ENCODE data around the gene C16orf46.
"Not testable (repeated sequence)": the region's sequence is repeated elsewhere in the genome, so short reads cannot be mapped to it uniquely, and the experiment has no call there.

Gene C16orf46, protein sequence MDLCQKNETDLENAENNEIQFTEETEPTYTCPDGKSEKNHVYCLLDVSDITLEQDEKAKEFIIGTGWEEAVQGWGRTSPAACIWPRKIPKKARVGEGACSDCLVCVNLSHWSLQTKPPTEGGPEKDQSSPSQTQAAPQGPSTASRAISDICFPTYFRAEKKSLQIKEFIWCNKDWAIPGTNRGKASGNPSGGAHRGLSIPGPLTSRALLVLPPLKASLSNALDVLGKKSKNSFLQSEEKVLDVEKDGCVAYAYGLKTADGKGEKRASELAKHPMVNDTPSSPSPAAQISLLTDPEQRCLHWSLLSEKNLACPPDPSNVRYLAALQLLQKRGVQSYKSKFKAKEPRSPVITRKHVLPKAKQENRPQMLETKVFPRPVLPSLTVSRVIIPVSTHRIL

DNA sequence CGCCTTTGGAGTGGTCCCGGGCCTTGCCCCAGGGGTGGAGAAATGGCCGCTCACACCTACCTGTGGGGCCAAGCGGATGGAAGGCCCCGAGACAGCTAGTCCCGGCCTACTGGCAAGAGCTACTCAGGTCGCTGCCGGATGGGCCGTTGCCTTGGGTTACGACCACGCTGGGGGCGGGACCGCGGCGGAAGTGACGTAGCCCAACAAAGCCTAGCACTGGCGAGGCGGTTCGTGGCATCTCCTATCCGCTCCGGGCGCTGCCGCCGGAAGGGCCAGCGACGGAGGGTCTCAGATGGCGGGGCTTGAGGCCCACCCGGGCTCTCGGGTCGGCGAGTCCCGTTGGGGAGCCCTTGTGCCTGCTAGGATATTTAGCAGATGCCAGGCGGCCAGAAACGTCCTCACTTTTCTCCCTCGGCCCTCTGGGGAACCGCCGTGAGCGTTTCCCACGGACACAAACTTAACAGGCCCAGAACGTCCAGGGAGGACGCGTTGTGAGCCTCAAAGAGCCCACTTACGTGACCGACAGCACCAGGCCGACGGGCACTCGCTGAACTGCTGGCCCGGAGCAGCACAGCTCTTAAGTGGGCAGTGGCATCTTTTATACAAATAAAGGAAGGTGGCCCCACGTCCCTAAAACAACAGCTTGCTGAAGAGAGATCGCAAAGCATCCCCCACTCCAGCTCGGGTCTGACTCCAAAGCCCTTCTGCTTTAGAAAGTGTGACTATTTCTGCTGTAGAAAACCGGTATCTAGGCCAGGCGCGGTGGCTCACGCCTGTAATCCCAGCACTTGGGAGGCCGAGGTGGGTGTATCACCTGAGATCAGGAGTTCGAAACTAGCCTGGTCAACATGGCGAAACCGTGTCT is at the start of gene C16orf46:
Gene C16orf46 (minus strand): TSS at position 163 of the 865 bp plus-strand sequence. CDS start 13,283 bp downstream, outside the sequence.
- peak; percentile 98 for DNase-seq

DNA sequence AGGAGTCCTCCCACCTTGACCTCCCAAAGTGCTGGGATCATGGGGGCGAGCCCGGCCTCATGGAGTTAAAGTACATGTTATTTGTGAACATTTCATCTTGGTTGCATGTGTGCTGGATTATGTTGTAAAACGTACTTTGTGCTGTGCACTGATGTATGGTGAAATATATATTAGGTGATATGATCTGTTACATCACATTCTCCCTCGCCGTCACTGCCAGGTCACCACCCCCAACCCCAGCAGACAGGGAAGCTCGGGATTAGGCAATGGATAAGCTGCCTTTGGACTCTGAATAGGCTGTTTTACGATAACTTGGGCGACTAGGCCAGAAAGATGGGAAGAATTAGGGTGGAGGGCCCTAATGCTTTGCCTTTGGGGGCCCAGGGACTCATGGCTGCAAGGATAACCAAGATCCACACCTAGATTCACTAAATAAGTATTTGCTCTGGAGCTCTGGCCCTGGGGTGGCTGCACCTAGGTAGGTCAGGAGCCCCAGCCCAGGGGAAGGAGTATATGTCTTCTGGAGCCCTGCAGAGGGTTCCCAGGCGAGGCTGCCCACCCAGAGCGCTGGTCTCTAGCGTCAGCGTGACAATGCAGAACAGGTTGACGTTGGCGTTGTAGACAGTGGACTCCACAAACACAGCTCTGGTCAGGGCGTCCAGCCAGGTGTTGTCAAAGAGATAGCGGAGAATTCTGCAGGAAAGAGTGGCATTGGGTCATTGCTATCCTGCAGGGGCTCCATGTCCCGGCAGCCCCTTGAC is 46.2 kb upstream of the C16orf46 start:
- no peak for DNase-seq

DNA sequence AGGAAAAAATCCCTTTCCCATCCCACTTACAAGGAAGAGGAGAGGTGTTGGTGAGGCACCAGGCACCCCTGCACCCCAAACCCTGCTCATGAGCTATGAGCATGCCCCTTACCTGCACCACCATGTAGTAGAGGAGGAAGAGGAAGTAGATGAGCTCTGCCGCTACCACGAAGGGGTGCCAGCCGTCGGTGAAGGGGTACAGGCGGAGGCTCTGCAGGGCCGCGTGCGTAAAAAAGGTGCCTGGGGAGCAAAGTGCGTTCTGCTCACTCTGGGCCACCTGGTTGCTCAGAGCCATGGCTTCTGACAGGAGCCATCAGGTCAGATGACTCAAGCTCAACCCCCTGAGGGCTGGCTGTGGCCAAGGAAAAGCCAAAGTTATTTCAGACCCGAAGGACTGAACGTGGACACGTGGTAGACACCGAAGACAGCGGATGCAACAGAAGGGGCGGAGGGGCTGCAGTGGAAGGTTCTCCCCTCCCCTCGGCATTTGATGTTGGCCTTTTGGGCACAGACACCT is 44.5 kb upstream of the C16orf46 start:
- no peak for DNase-seq

DNA sequence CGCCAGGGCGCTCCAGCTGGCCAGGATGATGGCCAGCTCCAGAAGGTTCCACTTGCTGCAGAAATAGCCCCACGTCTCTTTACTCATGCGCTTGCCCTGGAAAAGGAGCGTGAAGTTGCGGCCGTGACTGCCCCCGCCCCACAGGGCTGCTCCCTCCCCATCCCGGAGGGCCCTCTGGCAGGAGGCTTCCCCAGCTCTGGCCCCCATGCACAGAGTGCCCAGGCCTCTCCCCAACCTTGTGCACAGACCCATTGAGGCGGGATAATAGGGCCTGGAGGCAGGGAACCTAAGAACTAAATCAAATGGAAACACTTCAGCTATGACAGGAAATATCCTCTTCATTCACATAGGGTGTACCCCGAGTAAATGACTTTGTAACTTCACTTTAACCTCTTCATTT is 40.4 kb upstream of the C16orf46 start:
- no peak for DNase-seq

DNA sequence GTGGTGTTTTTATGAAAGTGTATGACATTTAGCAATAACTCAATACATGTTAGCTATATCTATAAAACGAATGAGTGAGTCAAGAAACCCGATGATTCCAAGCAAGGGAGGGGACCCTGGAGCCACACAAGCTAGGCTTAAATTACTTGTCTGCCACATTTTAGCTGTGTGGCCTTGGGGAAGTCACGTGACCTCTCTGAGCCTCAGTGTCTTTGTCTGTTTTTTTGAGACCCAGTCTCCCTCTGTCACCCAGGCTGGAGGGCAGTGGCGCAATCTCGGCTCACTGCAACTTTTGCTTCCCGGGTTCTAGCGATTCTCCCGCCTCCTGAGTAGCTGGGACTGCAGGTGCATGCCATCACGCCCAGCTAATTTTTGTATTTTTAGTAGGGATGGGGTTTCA is 39.2 kb upstream of the C16orf46 start:
- DNase-seq, result no peak

DNA sequence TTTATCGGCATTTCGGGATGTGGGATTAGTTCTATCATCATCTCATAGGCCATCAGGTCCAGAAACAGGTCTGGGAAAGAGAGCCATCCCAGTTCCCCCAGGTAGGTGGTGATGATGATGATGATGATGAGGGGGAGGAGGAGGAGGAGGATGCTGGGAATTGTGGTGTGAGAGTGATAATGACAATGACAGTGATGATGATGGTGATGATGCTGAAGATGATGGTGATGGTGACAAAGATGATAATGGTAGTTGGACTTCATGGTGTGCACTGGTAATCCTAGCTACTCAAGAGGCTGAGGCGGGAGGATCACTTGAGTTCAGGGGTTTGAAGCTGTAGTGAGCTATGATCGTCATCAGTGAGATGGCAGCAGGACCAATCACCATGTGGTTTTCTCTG is 35.4 kb upstream of the C16orf46 start:
- no peak for DNase-seq

DNA sequence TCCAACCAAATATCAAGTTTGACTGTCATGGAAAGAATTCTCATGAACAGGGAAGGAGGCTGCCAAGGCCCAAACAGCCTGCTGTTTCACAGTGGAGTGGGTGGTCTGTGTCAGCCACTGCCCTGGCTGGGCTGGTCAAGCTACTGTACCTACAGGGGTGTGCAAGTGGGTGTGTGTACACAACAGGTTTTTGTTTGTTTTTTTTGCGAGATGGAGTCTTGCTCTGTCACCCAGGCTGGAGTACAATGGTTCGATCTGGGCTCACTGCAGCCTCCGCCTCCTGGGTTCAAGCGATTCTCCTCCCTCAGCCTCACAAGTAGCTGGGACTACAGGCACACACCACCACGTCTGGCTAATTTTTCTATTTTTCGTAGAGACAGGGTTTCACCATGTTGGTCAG is 32.2 kb upstream of the C16orf46 start:
- DNase-seq, result not testable (repeated sequence)

DNA sequence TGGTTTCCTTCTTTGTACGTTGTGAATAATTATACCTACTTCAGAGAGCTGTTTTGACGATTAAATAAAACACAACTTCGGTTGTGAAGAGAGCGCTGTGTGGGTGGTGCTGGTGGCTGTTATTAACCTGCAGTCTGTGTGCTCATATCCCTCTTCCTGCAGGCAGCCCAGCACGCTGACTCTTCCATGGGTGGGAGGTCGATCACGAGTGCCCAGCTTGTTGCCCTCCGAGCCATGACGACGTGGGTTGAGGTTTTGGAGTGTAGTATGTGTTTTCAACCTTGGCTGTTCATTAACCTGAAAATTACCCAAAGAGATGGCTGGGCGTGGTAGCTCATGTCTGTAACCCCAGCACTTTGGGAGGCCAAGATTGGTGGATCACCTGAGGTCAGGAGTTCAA is 30.5 kb upstream of the C16orf46 start:
- DNase-seq, result no peak

DNA sequence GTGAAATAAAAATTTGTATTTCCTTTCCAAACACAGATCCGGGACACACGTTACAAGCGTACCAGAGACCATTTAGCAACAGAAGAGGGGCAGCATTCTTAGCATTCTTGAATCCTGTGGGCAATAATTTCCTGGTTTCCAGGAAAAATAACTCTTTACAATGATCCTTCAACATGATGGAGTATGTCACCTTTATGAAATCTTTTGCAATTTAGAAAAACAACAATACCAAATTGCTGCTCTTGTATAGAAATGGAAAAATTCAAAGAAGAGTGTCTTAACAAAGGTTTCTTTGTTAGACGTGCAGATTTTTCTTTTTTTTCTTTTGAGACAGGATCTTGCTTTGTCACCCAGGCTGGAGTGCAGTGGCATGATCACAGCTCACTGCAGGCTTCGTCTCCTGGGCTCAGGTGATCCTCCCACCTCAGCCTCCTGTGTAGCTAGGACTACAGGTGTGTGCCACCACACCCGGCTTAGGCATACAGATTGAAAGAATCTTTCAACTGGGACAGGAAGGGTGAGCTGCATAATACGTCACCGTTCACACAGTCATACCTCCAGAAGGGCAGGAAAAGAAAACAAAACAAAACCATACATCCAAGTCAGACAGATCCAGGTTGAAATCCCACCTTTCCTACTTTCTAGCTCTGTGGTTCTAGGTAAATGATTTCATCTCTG is 29.9 kb upstream of the C16orf46 start:
- no peak for DNase-seq

DNA sequence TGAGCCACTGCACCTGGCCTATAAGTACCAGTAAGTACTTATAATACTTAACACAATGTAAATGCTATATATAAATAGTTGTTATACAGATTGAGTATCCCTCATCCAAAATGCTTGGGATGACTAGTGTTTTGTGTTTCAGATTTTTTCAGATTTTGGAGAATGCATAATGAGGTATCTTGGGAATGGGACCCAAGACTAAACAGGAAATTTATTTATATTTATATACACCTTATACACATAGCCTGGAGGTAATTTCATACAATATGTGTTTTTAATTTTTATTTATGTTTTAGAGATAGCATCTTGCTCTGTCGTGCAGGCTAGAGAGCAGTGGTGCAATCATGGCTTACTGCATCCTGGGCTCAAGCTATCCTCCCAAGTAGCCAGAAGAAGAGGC is 28.9 kb upstream of the C16orf46 start:
- DNase-seq, result no peak

DNA sequence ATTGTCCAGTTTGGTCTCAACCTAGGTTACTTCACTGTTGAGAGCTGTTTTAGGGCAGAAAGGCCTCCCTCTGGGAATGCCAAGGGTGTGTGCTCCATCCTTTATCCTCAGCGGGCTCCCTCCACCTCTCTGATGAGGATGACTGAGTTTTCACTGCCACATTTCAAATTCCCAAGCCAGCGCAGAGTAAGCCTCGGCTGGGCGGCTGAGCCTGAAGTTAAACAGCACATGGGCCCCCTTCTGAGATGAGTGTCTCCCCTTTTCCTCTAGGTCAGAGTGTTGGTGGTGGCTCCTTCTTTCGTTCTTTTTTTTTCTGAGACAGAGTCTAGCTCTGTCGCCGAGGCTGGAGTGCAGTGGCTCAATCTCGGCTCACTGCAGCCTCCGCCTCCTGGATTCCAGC is 24.7 kb upstream of the C16orf46 start:
- no peak for DNase-seq

DNA sequence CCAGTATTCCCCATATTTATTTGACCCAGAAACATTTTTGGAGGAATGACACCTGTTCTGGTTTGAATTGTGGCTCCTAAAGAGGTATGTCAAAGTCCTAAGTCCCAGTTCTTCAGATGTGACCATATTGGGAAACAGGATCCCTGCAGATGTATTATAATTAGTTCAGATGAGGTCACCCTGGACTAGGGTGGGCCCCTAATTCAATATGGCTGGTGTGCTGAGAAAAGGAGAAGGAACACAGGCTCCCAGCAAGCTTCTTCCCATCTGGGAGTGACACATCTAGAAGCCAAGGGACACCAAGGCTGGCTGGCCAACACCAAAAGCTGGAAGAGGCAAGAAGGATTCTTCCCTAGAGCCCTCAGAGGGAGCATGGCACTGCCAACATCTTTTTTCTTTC is 22.9 kb upstream of the C16orf46 start:
- DNase-seq, result no peak

DNA sequence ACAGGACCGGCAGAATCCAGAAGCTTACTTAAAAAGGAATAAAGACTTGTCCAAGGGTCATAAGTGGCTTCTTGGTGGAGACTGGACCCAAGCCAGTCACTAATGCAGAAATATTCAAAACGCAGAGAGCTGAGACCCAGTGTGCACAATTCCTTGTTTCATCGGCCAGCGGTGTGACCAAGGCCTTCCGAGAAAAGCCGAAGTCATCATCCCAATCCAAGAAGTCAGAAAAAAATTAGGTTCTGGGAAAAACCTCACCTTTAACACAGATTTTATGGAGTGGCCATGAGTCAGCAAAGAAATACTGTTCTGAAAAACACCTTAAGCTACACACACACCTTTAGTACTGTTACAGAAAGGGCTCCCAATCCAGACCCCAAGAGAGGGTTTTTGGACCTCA is 20.2 kb upstream of the C16orf46 start:
- no peak for DNase-seq

DNA sequence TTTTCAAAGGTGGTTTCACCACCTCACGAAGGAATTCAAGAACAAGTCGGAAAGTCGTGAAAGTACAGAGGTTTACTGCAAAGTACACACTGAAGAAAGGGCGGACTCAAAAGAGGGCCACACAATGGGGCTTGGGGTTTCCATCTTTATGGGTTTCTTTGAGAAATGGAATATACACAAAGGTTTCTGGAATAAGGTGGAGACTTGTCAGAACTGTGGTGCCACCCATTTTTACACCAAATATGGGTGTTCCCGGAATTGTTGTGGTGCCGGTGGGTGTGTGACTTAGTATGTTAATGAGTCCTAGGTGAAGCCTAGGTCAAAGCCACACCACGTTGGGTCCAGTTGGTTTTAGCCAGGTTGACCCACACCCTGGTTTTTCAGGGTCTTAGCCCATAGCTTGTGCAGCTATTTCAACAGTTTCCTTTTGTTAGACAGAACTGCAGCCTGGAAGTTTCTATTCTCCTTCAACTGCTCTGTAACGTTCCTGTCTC is 19.7 kb upstream of the C16orf46 start:
- no peak for DNase-seq

DNA sequence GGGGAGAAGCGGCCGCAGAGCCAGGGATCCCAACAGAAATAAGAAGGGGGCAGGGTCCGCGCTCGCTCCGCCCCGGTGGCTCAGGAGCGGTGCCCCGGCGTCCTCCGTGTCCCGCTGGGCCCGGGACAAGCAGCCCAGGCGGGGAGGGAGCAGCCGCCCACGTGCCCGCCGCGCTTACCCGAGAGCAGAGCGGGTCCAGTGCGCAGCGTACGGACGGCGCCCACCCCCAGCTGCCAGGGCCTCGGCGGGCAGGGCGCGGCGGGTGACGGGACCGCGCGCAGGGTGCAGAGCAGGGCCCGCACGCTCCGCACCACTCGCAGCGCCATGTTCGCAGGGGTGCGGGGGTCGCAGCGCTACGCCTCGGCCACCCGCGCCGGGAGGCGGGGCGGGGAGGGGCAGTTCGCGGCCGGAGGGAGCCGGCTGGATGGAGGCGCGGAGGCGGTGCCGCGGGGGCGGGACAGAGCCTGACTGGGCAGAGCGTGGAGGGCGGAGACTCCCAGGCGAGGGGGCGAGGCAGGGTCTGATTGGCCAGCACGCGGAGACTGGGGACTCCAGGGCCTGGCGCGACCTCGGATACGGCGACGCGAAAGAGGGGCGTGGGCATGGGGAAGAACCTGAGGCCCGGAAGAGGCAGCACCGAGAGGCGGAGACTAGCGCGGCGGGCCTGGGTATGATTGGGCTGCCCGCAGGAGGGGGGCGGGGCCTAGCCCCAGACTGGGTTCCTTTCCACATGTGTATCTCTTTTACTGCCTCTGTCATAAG is 19.1 kb upstream of the C16orf46 start, which contains the start of gene GCSH:
Gene GCSH (minus strand): TSS at position 443 of the 762 bp plus-strand sequence. CDS start 117 bp downstream, at position 326.
- DNase-seq, result peak; percentile 99

DNA sequence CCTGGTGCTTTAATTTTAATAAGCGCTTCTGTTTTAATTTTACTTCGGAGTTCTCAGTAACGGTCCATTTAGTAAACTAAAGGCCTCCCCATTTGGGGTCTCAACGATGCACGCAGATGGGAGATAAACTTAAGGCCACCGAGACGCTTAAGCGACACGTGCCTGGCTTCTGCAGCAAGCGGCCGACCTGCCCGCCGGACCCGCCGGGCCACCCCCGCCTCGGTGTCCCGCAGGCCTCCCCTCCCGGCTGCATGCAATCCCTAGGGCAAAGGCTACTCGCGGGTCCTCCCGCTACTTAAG is 18.6 kb upstream of the C16orf46 start:
- no peak for DNase-seq

DNA sequence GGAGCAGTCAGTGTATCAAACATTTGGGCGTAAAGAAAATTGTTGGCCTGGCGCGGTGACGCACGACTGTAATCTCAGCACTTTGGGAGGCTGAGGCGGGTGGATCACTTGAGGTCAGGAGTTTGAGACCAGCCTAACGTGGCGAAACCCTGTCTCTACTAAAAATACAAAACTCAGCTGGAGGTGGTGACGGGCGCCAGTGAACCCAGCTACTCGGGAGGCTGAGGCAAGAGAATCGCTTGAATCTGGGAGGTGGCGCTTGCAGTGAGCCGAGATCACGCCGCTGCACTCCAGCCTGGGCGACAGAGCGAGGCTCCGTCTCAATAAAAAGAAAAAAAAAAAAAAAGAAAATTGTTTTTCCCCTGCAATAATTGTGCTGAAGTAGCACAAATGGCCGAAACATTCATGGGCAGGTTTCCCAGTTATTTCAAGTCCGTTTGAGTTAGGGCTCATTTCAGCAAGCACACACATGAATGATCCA is 17.8 kb upstream of the C16orf46 start:
- no peak for DNase-seq

DNA sequence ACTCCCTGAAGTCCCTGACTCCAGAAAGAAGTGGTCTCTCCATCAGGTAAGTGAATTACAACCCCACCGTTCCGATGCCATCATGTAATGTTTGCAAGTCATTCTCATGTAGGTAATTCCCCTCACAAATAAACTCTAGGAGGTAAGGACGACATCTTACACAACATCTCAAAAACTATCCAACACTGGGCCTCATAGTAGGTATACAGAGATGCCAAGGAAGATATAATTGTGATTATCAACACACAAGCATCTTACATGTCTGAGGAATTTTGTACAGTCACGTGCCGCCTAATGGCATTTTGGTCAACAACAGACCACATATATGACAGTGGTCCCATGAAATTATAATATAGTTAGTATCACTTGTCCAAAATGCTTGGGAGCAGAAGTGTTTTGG is 11.8 kb upstream of the C16orf46 start:
- no peak for DNase-seq

DNA sequence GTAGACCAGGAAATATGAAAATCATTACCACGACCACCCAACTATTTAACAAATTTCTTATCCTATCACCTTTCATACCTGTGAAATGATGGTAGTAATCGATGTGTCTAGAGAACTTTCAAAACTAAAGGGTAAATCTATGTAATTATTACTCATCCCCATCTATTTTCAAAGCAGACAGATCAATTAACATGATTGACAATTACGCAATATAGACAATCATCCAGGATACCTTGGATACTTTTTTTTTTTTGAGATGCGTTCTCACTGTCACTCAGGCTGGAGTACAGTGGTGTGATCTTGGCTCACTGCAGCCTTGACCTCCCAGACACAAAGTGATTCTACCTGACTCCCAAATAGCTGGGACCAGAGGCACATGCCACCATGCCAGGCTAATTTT is 4.0 kb upstream of the C16orf46 start:
- DNase-seq, result no peak

DNA sequence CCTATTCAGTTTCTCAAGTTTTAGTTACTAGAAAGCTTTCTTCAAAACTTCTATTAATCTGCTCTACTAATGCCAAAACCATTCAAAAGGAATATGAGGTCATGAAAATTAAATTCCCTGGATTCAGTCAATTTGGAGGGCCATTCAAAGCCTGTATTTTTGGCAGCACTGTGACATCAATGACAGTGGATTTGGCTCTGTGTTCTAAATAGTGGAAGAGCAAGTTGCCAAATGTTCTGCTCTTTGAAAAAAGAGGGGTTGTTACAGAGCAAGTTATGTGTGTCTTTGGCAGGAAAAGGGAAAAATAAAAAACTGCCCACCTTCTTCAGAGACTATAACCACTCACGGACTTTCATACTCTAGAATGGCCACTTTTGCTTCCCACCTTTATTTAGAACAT is 3.2 kb upstream of the C16orf46 start:
- DNase-seq, result no peak

DNA sequence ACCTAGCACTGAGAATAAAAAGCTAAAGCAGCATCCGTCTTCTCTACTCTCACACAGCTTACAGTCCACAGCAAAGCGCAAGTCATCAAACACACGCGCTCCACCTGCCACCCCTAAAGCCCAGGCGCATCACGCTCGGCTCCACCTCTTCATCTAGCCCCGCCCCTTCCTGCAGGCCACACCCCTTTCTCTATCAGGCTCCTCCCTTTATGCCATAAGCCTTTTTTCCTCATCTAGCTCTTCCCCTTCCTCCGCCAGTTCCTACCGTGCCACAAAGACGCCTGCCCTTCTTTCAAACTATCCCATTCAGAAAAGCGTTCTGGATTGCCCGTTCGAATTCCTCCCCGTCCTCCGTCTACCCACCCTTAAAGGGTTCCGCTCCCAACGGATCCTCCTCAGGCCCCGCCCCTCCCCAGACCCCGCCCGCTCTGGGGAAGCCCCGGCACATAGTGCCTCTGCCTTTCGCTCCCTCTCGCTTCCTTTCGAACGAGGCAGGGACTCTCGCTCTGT is 417 bp downstream of the C16orf46 start:
- peak; percentile 93 for DNase-seq

Data from activated naive CD4-positive, alpha-beta T cell treated with anti-CD3 and anti-CD28 coated beads, Interleukin-2, amount 50 U/mL, for 16 hours (primary cell).